Pons (tissue), 1 donor: Measurements from ENCODE around the gene SULT1E1.
"Not testable (repeated sequence)": the region's sequence is repeated elsewhere in the genome, so short reads cannot be mapped to it uniquely, and the experiment has no call there.

Experiments used
- DNase-seq: peaks from one replicate; pipeline ENCODE4 v3.0.0-alpha.2; 2016; ENCODE audit warnings: low spot score

SULT1E1 gene

GRCh38 chr4:69843301-69843700 is 16.6 kb downstream of the SULT1E1 start:
- no peak for DNase-seq

- no peak for DNase-seq
Measured at GRCh38 chr4:69838977-69839376, 21.0 kb downstream of the SULT1E1 start.

GRCh38 chr4:69836287-69836686 is 23.7 kb downstream of the SULT1E1 start:
- DNase-seq, result no peak

- DNase-seq, result no peak
Measured at GRCh38 chr4:69835766-69836165, 24.2 kb downstream of the SULT1E1 start.

GRCh38 chr4:69833251-69833650 is 26.7 kb downstream of the SULT1E1 start:
- no peak for DNase-seq

- no peak for DNase-seq
Measured at GRCh38 chr4:69832326-69833030, 27.5 kb downstream of the SULT1E1 start.

- DNase-seq, result peak; percentile 72
Measured at GRCh38 chr4:69831646-69832325, 28.2 kb downstream of the SULT1E1 start.

GRCh38 chr4:69831270-69831627 is 28.7 kb downstream of the SULT1E1 start:
- DNase-seq, result no peak

GRCh38 chr4:69830560-69831269 is 29.2 kb downstream of the SULT1E1 start:
- DNase-seq, result peak; percentile 26

GRCh38 chr4:69830192-69830559 is 29.8 kb downstream of the SULT1E1 start:
- no peak for DNase-seq

GRCh38 chr4:69829678-69830077 is 30.3 kb downstream of the SULT1E1 start:
- DNase-seq, result no peak

GRCh38 chr4:69828828-69829227 is 31.1 kb downstream of the SULT1E1 start:
- no peak for DNase-seq

- not testable (repeated sequence) for DNase-seq
Measured at GRCh38 chr4:69825056-69825455, 34.9 kb downstream of the SULT1E1 start.

GRCh38 chr4:69823481-69824186 is 36.3 kb downstream of the SULT1E1 start:
- DNase-seq, result peak; percentile 21

GRCh38 chr4:69823048-69823447 is 36.9 kb downstream of the SULT1E1 start:
- no peak for DNase-seq

GRCh38 chr4:69822198-69822597 is 37.7 kb downstream of the SULT1E1 start:
- DNase-seq, result no peak

- DNase-seq, result no peak
Measured at GRCh38 chr4:69818060-69818639, 41.8 kb downstream of the SULT1E1 start.

- no peak for DNase-seq
Measured at GRCh38 chr4:69816236-69816635, 43.7 kb downstream of the SULT1E1 start.

GRCh38 chr4:69813628-69814027 is 46.3 kb downstream of the SULT1E1 start:
- no peak for DNase-seq

GRCh38 chr4:69811166-69811565 is 48.8 kb downstream of the SULT1E1 start:
- DNase-seq, result no peak

GRCh38 chr4:69800599-69800998 is 59.3 kb downstream of the SULT1E1 start:
- no peak for DNase-seq

- DNase-seq, result no peak
Measured at GRCh38 chr4:69799337-69799736, 60.6 kb downstream of the SULT1E1 start.
